HEK293T (cell line): ENCODE data around the gene CCL21.

Experiments used
- BHLHE40 ChIP-seq: fragments of 450-650 bp; IDR thresholded peaks from 2 replicates; pipeline ENCODE4 v1.6.1; 2016; ENCODE audit warnings: mild to moderate bottlenecking, moderate library complexity, borderline replicate concordance
- FOXK2 ChIP-seq: fragments of 450-650 bp; IDR thresholded peaks from 2 replicates; pipeline ENCODE4 v1.6.1; 2016; ENCODE audit warnings: mild to moderate bottlenecking
- FOXM1 ChIP-seq: fragments of 450-650 bp; IDR thresholded peaks from 2 replicates; pipeline ENCODE4 v1.6.1; 2017; ENCODE audit warnings: mild to moderate bottlenecking, borderline replicate concordance
- HDGF ChIP-seq: fragments of 450-650 bp; IDR thresholded peaks from 2 replicates; pipeline ENCODE4 v1.6.1; 2017; ENCODE audit warnings: antibody characterized with exemption, borderline replicate concordance
- L3MBTL2 ChIP-seq: fragments of 450-650 bp; conservative IDR thresholded peaks from 2 replicates; pipeline ENCODE4 v1.6.1; 2016; ENCODE audit warnings: mild to moderate bottlenecking
- NFRKB ChIP-seq: fragments of 450-650 bp; IDR thresholded peaks from 2 replicates; pipeline ENCODE4 v1.6.1; 2016; ENCODE audit warnings: mild to moderate bottlenecking, moderate library complexity
- SP1 ChIP-seq: fragments of 450-650 bp; IDR thresholded peaks from 2 replicates; pipeline ENCODE4 v1.6.1; 2017
- SUZ12 ChIP-seq: fragments of 450-650 bp; IDR thresholded peaks from 2 replicates; pipeline ENCODE4 v1.6.1; 2016; ENCODE audit warnings: mild to moderate bottlenecking
- ZNF384 ChIP-seq: fragments of 450-650 bp; IDR thresholded peaks from 2 replicates; pipeline ENCODE4 v1.6.1; 2016

DNA sequence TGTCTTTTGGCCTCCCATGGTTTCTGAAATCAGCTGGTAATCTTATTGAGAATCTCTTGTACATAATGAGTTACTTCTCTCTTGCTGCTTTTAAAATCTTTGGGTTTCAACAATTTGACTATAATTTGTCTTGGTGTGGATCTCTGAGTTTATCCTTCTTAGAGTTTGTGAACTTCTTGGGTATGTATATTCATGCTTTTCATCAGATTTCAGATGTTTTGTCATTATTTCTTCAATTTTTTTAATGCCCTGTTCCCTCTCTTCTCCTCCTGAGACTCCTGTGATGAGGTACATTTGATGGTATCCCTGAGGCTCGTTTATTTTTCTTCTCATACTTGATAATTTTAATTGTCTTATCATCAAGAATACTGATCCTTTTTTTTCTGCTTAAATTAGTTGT, 2.2 kb upstream of the CCL21 start:
- TF ChIP-seq BHLHE40 (no peak), FOXM1 (no peak), NFRKB (no peak), SP1 (no peak), SUZ12 (no peak), FOXK2 (no peak), HDGF (no peak), L3MBTL2 (no peak), ZNF384 (no peak)
